ENCODE measurements around the gene MECR. TPM values are rescaled to one million over a fixed set of nuclear protein-coding genes. Genes with fewer than 3 reads are reported as not detected.

MECR gene
- total RNA-seq, 1 experiment from 2014 or later, result 35.9 TPM

DNA sequence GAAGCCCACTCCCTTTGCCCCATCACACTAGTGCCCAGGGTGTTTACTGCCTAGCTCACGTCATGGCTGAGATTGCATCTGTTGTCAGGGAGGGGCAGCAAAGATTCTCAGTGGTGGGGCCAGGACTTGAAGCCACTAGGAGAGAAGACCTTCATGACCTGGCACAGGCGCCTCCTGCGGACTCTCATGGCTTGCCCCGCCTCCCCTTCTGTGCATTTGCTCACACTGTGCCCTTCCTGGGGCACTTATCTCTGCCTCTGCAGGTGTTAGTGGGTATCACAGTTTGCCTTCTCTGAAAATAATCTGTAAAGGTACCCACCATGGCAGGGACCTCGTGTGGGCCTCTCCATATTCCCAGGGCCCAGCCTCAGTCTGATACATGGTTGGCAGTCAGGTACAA is 25.7 kb upstream of the MECR start:
- no peak for DNase-seq (ENCODE audit: extremely low read depth, low read depth)

DNA sequence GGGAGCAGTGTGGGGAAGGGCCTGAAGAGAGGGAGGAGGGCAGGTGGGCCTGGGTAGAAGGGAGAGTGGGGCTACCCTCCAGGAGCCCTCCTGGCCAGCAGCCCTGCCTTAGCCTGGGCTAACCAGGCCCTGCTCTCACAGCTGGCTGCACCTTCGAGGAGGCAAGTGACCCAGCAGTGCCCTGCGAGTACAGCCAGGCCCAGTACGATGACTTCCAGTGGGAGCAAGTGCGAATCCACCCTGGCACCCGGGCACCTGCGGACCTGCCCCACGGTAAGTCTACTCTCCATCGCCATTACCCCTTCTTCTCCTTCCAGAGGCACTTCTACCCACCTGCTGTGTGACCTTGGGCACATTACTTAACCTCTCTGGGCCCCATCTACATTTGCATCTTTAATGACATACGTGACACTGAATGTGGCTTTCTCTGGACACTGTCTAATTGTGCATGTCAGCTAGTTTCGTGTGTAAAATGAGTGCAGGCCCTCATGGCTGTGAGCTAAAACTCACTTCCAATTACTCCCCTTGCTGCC is 24.5 kb upstream of the MECR start:
- DNase-seq (ENCODE audit: extremely low read depth, low read depth), result no peak

DNA sequence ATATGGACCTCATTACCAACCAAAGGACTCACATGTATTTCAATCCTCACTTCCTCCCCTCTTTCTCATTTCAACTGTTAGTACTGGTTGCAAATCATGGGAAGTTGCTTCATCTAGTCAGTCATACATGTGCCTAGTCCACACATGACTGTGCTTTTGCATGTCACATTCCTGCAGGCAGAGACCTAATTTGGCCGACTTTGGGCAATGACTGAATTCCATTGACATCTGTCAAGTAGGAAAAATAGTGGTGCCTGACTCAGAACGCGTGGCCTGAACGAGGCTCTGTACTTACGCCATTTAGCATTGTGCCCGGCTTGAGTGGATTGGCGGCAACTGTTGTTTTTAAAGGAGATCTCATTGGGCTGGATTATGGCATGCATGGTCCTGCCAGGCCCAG is 23.6 kb upstream of the MECR start:
- no peak for DNase-seq (ENCODE audit: extremely low read depth, low read depth)

DNA sequence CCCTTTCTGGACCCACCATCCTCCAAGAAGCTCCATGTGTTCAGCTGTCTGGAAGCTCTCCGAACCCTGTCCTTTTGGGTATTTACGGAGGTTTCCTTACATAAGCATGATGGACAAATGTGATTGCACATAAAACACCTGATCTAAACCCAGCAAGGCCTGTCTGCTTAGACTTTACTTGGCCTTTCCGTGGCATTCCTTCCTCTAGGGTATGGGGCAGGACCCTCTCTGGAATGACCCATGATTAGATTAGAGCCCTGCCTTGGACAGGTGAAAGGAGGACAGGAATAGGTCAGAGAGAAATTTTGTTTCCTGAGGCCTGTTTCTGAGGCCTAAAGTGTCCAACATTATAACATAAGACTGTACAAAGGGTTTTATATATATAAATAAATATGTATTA is 22.4 kb upstream of the MECR start:
- no peak for DNase-seq (ENCODE audit: extremely low read depth, low read depth)

DNA sequence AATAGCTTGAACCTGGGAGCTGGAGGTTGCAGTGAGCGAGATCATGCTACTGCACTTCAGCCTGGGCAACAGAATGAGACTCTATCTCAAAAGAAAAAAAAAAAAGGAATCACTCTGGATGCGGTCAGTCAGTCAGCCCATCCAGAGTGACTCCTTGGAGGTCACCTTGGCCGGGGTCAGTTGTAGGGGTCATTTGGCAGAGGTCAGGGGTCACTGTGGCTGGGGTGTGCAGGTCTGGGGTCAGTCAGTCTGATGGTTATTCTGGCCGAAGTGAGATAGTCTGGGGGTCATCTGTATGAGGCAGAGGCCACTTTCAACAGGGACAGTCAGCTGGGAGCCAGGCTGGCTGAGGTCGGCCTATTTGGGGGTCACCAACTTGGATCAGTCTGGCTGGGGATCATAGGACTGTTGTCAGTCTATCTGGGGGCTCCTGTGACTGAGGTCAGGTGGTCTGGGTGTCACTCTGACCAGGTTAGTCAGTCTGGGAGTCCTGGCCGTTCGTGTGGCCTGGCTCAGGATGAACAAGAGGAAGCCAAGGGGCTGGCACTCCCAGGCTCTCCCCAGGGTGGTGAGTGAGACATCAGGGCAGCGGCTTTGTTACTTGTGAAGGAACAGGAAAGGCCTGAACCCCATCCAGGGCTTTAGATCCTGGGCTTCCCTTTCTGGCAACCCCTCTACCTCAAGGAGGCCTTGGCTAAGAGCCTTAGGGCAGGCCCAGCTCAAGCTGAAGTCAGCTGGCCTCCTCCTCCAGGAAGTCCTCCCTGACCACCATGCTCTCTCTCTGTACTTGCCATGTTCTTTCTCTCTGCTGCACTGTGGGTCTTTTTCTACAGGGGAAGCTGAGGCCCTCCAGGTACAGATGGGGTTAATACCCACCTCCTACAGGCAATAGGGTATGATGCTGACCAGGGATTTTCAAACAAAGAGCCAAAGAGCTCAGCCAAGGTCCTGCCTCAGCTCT is 20.7 kb upstream of the MECR start:
- DNase-seq (ENCODE audit: extremely low read depth, low read depth), result no peak

DNA sequence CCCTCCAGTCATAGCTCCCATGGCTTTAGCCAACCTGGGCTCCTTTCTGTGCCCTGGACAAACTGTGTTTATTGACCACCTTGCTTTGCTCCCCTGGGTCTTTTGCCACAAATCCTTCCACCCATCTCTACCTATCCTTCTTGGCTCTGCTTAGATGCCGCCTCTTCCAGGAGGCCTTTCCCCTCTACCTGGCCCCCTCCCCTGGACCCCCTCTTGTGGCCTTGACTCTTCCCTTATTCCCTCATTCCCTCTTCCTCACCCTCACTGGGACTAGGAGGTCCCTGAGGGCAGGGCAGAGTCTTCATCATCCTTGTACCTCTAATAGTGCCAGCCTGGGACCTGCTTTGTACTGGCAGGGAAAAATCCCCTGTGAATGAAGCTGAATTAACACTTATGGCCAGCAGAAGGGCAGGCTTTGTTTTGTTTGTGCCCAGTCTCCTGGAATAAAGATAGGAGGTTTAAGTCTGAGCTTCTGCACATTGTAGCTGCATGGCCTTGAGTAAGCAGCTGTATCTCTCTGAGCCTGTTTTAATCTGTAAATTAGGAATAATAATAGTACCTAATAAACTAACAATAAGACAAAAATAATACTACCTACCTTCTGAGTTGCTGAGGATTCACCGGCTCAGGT is 19.3 kb upstream of the MECR start:
- DNase-seq (ENCODE audit: extremely low read depth, low read depth), result no peak

DNA sequence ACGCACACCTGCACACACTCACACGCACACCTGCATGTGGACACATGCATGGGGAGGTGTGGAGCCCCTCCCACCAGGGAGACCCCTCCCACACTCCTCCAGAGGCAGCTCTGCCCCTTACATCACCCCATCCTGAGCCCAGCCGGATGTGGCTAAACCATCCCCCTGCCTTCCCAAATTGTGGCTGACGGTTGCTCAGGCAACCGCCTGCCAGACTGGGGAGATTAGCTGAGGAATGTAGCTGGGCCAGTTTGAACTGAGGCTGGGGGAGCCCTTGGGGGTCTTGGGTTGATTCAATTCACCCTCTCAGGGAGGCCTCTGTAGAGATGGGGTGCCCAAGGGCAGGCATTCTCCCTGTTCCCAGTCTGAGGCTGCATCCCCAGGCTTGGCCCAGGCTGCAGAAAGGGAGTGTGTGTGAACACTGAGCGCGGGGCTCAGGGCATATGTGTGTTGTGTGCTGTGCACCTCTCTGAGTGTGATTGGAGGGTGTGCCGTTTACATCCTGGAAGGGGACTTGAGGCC is 18.5 kb upstream of the MECR start:
- no peak for DNase-seq (ENCODE audit: extremely low read depth, low read depth)

DNA sequence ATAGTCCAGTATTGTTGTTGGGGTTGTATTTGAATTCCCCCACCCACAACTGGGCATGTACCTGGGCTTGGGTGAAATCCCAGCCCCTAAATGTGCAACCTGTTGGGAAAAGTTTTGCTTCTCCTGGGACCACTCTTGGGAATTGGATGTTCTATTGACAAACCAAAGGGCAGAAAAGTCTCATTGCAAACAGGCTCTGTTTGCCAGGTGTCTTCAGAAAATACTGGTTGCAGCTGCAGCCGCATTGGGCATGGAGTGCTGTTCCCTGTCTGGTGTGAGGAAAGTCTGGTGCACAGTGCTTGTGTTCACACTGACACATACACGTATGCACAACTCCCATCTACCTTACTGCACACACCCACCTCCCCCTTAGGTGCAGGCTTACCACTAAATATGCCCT is 17.7 kb upstream of the MECR start:
- DNase-seq (ENCODE audit: extremely low read depth, low read depth), result no peak

DNA sequence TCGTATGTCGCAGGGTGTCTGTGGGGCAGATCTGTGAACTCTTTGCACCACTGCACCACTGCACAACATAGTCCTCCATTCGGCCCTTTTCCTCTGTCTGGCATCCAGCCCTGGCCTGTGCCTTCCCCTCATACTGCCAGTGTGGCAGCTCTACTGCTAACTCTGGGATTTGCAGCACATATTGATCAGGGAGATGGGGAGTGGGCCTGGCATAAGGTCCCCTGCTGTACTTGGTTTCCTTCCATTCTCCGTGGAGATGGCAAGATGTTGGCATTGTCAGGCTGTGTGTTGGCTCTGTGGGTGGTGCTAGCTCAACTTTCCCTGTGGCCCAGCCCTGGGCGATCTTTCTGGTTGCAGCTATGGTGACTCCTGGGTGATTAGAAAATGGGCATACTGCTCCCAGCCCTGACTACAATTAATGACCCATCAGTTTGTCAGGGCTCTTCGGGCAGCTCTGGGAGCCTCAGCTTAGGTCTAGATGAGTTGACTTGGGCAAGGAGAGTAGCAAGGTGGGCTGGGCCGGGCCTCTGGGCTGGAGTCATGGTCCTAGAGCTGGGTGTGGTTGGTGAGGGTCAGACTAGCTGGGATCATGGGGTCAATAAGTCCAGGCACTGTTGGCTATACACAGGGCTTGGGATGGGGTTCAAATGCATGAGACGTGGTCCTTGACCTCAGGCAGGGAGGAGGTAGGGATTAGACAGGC is 17.0 kb upstream of the MECR start:
- no peak for DNase-seq (ENCODE audit: extremely low read depth, low read depth)

DNA sequence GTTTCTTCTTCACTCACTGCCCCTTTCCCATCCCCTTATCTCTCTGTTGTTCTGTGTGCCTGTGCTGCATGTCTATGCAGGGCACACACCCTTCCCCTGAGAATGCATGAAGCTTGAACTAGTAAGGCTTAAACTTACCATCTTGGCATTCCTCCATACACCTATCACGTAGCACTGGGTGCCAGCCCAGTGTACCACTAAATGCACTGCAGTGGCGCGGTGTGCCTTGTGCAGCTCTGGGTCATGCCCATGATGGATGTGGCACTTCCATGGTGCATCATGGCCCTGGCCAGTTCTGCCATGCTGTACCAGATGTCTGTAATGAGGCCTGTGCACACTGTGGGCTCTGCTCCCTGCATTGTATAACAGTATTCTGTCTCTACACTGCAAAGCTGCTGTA is 16.3 kb upstream of the MECR start:
- DNase-seq (ENCODE audit: extremely low read depth, low read depth), result no peak

DNA sequence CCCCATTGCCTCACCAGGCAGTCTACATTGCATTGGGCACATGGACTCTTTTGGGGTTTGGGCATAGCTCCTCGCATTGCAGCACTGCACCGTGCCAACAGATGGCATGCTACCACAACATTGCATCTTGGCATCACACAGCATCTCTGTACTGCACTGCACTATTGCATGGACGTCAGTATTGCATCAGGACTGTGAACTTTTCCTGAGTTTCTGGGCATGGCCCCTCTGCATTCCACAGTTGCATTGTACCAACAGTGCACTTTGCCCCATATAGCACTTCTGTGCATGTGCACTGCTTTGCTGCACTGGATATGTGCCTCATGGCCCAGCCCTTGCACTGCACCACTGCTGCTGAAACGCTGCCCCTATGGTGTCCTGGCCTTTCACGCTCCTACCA is 15.1 kb upstream of the MECR start:
- DNase-seq (ENCODE audit: extremely low read depth, low read depth), result peak; percentile 46

DNA sequence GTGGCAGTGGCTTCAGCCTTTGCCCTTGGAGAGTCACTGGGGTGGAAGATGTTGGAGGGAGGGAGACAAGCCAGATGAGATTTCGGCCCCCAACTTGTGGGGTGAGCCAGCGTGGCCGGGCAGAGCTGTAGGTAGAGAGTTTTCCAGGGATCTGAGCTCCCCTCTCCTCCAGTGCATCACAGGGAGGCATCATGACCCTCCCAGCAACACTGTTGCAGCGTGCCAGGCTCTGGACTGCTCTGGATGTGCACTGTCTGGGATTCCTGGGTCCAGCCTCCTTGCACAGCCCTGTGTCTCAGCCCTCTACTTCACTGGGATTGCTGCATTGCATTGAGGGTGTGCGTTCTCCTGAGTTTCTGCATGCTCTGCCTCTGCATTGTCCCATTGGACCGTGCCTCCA is 14.5 kb upstream of the MECR start:
- no peak for DNase-seq (ENCODE audit: extremely low read depth, low read depth)

DNA sequence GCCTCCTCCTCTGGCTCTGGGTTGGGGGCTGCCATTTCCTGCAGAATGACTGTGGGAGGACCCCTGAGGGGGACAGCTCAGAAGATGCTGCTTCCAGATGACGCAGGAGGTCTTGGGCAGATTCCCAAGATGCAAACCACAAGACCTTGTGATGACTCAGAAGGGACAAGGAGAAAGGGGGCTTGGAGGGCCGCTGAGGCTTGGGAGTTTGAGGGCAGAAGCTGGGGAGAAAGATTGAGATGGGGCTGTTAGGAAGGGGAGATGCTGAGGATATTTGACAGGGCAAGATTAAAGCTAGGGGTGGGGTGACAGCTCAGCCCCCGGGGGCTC is 13.1 kb upstream of the MECR start:
- no peak for DNase-seq (ENCODE audit: extremely low read depth, low read depth)

DNA sequence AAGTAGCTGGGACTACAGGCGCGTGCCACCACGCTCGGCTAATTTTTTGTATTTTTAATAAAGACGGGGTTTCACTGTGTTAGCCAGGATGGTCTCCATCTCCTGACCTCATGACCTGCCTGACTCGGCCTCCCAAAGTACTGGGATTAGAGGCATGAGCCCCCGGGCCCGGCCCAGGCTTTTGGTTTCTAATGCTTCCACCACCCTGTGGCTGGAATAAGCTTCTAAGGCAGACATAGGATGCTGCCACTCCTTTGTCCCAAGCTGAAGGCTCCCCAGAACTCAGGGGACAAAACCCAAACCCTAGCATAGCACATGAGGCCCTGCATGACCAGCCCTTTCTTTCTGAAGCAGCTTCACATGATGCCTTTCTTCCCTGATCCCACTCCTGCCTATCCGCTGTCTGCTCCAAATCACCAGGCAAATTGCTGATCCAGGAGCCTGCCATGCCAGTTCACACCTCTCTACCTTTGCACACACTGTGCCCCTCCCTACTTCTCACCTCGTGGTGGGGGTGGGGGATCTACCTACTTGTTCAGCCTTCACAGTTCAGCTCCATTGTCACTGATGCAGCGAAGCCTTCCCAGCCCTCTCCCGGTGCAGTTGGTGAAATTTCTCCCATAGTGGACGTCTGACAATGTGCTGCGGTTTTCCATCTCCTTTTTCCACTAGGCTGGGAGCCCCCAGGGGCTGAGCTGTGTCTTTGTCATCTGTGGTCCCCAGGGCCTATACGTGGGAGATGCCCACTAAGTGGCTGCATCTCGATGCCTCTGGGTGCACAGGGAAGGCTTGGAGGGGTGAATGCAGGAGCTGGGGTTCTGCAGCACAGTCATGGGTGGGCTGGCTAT is 12.5 kb upstream of the MECR start:
- no peak for DNase-seq (ENCODE audit: extremely low read depth, low read depth)

DNA sequence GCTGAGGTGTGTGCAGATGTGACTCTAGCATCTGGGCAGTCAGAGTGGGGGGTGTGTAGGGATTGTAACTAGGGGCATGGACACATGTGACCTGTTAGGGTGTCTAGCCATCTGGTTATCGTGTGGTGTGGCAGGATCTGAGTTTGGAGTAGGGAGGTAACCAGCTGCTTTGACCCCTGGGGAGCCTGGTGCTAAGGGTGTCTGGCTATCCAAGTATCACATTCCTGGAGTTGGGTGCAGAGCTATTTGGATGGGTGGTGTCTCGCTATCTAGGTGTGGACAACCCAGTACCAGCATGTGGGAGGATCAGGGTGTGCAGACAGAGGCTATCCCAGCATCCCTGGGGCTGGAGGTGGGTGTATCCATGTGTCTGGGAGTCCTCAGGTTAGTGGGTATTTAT is 10.3 kb upstream of the MECR start:
- no peak for DNase-seq (ENCODE audit: extremely low read depth, low read depth)

DNA sequence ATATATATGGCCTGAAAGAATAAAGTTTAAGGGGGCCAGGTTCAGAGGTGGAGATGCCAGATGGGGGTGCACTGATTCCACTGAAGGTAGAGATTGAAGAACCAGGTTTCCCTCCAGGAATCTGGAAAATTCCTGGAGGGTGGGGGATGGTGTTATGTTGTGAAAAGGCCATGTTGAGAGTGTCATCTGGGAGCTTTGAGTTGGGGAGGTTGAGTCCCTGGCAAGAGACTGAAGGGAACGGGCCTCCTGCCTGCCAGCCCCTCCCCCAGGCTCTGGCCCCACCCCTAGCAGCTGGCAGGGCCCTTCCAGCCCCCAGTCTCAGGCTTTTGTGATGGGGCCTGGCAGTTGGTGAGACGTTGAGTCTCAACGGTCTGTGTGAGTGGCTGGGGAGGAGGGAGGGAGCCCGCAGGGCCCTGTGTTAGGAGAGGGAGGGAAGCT is 9.7 kb upstream of the MECR start:
- no peak for DNase-seq (ENCODE audit: extremely low read depth, low read depth)

DNA sequence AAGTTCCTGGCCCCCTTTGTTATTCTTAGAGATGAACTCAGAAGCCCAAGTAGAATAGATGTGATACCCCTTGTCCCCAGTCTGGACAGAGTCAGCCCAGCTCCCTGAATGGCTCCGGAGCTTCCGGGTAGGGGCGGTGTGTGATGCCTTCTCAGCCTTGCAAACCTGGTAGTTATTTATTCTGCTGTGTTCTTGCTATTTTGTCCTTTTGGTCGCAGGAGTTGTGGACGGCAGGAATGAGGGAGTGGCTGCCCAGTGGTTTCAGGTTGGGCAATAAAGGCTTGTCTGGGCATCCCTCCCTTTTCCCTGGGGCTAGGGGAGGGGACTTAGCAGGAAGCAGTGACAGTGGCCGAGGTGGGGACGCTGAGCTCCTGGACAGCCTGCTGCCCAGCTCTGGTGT is 8.4 kb upstream of the MECR start:
- no peak for DNase-seq (ENCODE audit: extremely low read depth, low read depth)

DNA sequence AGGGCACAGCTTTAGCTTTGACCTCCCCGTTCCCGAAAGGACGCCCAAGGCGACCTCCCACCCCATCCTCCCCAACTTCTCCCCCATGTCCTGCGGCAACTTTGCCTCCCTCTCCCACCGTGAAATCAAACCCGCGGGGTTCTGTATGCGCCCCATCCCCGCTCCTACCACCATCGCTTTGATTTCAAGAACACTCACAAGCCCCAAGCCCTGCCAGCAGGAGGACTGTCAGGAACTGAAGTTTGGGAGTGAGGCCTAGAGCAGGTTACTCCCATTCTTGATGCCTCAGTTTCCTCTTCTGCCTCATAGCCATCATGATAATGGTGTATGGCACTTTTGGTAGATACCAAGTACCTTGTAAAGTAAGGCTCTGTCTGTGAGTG is 7.9 kb upstream of the MECR start:
- DNase-seq (ENCODE audit: extremely low read depth, low read depth), result no peak

DNA sequence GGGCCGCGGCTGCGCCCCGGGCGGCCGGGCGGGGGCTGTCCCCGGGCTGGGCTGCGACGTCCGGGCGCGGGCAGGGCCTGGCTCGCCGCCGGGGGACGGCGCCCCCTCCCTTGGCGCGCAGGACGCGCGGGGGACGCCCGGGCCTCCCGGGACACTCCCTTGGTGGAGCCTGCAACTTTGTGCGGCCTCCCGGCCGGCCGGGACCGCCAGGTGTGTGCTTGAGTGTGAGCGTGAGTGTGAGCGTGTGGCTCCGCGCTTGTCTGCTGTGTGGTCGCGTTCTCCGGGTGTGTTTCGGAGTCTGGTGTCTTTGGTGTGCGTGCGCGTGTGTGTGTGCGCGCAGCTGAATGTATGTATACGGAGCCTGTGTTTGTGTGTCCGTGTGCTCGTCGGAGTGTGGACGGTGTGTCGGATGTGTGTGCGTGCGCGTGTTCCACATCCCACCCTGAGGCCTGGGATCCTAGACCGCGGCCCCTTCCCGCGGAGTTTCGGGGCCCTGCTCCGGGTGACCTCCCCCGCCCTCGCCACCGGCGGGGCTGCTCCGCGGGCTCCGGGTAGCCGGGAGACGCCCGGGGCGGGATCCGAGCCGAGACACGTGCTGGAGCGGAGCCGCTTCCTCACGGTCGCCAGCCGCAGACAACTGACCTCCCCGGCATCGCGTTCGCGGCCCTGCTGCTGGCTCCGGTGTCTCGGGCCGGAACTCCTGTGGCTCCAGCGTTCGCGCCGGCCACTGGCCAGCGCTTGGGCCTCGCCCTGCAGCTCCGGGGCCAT is 7.3 kb upstream of the MECR start:
- DNase-seq (ENCODE audit: extremely low read depth, low read depth), result no peak

Data from NCI-H460 (cell line).